ENCODE data around the gene IRF6. TPM values are rescaled to one million over a fixed set of nuclear protein-coding genes. Genes with fewer than 3 reads are reported as not detected.

Gene IRF6
- total RNA-seq, 2 experiments from 2014 or later, result 0.10 to 0.25 TPM

GRCh38 chr1:209737118-209737505 lies 68.8 kb downstream of the IRF6 start:
- DNase-seq, result no peak
- H3K9me3 Mint-ChIP-seq, result no peaks in the 10 kb centered on the region
- no peak overlapping the region for H3K27ac Mint-ChIP-seq
- H3K4me3 Mint-ChIP-seq, result no peak overlapping the region
- CTCF ChIA-PET, result interaction anchor here (0.7 to 1.6 kb wide), 6 partner anchors 9 to 167 kb away, joined by 3 to 6 read pairs (median 4); no protein-coding TSS in a partner anchor
- H3K36me3 Mint-ChIP-seq (ENCODE audit: low read depth), result peaks cover 10% of the 10 kb centered on the region
- no peaks in the 10 kb centered on the region for H3K27me3 Mint-ChIP-seq
- POLR2A ChIA-PET, result interaction anchor here (0.7 to 1.4 kb wide), 4 partner anchors 12 to 28 kb away, joined by 3 to 4 read pairs (median 3); no protein-coding TSS in a partner anchor
- peaks cover 34% of the 10 kb centered on the region for H3K4me1 Mint-ChIP-seq

DNA sequence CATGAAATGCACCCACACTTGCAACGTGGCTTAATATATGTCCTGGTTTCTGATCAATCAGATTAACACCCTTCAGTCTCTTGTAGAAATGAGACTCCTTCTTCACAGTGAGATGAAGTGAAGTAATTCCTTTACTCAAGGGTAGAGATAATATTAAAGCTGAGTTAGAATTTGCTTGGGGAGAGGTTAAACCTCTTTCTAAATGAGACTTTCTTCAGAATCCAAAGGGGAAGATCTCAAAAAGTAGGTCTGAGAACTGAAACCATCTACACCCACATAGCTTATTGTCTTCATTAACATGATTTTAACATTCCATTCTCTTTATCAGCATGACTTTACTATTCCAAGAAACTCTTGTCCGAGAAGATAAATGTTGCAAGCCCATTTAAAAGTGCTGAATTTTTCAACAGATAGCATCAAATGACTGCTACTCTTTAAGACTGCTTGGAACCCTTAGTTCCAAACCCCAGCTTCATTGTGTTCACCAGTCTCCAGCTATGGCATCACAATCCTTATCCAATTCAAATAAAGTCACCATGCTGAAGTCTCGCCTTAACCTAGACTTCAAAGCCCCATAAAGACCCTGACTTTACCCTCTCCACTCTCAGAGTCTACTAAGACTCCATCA lies 69.3 kb downstream of the IRF6 start:
- Mint-ChIP-seq H3K36me3 (ENCODE audit: low read depth) (peaks cover 10% of the 10 kb centered on the region), H3K27me3 (no peaks in the 10 kb centered on the region), H3K4me1 (peaks cover 29% of the 10 kb centered on the region), H3K9me3 (no peaks in the 10 kb centered on the region), H3K4me3 (no peak overlapping the region), H3K27ac (no peak overlapping the region)
- ChIA-PET POLR2A (interaction anchor here (0.7 to 1.4 kb wide), 5 partner anchors 12 to 29 kb away, joined by 3 to 4 read pairs (median 3); no protein-coding TSS in a partner anchor), CTCF (interaction anchor here (0.7 to 1.7 kb wide), 7 partner anchors 10 to 167 kb away, joined by 3 to 6 read pairs (median 3); no protein-coding TSS in a partner anchor)
- no peak for DNase-seq

Other genes with a start within 250 kb of the IRF6 start
- not detected for gene CAMK1G, start 222.4 kb downstream of the IRF6 start, total RNA-seq
- 1 to 10 TPM; 4.2 to 4.4 TPM for gene LAMB3, start 153.7 kb downstream of the IRF6 start, total RNA-seq
- gene G0S2, start 130.7 kb downstream of the IRF6 start, total RNA-seq, result 1 to 10 TPM; 7.3 to 7.6 TPM
- gene HSD11B1, start 101.3 kb downstream of the IRF6 start, total RNA-seq, result 10 to 100 TPM in 1 of 2 experiments, 1 to 10 TPM in 1; 8.7 to 11.4 TPM
- gene TRAF3IP3, start 50.1 kb downstream of the IRF6 start, total RNA-seq, result 100 to 1,000 TPM; 421 to 422 TPM
- gene C1orf74, start 21.6 kb downstream of the IRF6 start, total RNA-seq, result 1 to 10 TPM; 2.1 to 2.2 TPM
- gene UTP25, start 21.8 kb upstream of the IRF6 start, total RNA-seq, result 1 to 10 TPM; 5.7 to 5.8 TPM
- not detected for gene SYT14, start 132.1 kb upstream of the IRF6 start, total RNA-seq